Measurements from ENCODE around the gene SCN5A.

The SCN5A gene

DNA sequence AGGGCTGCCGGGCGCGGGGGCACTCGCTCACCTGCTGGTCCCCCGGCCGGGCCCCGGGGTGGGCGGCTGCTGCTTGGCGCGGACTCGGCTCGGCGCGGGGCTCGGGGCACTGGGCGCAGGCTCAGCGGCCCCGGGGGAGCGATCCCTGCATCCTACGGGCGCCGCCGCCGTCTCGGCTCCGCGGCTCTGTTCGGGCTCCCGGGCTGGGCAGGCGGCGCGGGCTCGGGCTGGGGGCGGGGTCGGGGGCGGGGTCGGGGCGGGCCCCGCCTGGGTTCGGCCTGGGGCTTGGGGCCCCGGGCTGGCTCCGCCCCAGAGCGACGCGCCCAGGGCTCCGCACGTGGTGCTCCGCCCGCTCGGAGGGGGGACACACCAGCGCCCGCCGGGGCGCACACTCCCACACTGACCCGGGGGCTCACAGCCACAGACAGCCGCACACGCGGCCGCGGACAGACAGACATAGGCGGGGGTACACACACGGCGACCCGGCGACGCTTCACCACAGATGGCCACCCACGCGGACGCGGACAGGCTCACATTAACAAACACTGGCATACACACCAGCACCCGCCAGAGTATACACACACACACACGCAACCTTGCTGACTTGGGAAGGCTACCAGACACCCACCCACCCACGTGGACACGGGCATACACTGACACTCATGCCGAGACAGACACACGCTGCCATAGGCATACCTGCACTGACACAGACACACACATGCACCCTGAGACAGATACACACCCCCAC lies at the start of gene SCN5A:
Gene SCN5A, minus strand, starts transcription at position 188 of the 748 bp plus-strand sequence. CDS start 16,380 bp downstream, outside the sequence.
- DNase-seq: peak; percentile 82

DNA sequence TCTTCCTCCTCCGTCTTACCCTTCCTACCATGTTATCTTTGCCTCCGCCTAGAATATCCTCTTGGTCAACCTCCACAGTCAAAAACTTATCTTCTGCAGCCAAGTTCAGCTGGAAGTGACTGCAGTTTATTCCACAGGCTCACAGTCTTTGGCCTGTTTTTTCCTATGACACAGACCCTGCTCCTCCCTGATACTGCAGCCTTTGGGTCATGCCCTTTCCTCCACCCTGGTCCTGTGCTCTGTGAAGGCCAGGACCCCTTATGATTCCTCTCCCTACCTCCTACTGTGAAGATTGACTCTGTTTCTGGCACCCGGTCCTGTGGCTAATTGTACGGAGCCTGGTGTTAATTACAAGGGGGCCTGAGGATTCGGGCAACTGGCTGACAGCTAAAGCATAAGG lies 49.3 kb upstream of the SCN5A start:
- DNase-seq: no peak

DNA sequence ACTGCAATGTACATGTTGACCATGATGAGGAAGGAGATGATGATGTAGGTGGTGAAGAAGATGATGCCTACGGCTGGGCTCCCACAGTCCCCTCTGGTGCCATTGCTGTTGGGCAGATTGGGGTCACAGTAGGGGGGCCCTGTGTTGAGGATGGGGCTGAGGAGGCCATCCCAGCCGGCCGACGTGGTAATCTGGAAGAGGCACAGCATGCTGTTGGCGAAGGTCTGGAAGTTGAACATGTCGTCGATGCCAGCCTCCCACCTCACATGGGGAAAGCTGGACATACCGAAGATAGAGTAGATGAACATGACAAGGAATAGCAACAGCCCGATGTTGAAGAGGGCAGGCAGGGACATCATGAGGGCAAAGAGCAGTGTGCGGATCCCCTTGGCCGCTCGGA lies 48.6 kb upstream of the SCN5A start:
- DNase-seq: no peak

DNA sequence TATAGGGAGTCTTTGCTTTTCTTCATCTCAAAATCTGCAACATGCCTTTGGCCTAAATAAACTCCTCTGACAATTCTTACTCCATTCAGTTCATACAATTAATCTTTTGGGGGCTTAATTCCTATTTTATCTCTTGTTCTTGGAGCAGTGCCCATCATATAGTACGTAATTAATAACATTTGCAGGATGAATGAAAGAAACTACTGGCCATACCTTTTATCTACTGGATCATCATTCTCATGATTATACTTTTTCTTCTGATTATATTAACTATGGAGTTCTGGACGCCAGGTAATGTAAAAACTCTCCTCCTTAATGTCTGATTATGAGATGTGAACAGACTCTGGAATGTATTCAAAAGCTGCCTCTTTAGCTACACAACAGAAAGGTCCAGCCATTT lies 46.5 kb upstream of the SCN5A start:
- no peak for DNase-seq

DNA sequence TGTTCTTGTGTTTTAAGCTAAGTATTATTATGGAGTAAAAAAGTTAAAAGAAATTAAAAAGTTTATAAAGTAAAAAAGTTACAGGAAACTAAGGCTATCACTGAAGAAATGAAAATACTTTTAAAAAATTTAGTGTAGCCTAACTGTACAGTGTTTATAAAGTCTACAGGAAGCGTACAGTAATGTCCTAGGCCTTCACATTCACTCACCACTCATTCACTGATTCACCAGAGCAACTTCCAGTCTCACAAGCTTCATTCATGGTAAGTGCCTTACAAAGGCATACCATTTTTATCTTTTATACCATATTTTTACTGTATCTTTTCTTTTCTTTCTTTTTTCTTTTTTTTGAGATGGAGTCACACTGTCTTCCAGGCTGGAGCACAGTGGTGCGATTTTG lies 40.7 kb upstream of the SCN5A start:
- DNase-seq: no peak

DNA sequence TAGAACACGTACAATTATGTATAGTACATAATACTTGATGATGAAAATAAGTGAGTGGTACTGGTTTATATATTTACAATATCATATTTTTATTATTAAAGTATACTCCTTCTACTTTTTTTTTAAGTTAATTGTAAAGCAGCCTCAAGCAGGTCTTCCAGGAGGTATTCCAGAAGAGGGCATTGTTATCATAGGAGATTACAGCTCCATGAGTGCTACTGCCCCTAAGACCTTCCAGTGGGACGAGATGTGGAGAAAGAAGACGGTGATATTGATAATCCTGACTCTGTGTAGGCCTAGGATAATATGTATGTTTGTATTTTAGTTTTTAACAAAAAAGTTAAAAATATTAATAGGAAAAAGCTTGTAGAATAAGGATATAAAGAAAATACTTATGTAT lies 40.3 kb upstream of the SCN5A start:
- no peak for DNase-seq

DNA sequence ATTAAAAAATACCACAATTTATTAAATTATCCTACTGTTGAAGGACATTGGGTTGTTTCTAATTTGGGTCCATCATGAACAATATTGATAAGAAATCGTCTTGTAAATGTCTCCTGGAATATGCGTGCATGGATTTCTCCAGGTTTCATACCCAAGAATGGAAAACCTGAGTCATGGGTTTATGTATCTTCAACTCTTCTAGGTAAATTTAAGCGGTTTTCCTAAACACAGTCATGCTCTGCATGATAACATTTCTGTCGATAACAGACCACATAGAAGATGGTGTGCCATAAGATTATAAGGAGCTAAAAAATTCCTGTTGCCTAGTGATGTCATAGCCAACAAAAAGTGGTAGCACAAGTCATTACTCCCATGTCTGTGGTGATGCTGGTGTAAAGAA lies 39.9 kb upstream of the SCN5A start:
- DNase-seq: no peak

DNA sequence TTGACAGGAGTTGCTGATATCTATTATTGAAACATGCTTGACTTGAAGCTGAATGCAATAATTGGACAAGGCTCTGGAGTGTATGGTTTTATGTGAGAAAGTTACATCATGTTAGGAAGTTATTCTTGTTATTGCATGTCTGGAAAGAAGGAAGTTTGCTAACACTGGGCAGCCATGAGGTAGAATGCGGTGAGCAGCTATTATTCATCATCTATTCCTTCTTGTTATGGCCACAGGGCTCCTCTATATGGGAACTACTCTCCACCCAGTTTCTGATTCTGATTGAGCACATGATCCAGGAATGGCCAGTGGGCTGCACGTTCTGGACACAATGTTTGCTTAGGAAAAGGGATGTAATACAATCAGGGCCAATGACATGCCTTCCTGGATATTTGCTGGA lies 37.8 kb upstream of the SCN5A start:
- no peak for DNase-seq

DNA sequence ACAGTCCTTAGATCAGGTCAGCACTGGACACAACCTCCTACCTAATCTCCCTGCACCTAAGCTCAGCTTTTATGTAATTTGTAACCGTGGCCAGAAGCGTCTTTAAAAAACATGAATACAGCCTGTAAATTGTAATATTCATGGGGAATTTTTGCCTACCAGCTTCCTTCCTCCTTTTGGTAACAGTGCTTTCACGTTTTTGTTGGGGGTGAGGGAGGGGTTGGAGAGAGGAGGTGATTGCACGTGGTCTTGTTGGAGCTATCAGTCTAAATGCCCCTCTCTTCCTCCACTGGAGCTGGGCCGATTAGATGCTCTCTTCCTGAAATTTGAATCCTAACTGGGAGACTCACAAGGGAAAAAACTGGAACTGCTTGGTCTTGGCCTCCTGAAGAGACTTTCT lies 35.1 kb upstream of the SCN5A start:
- DNase-seq: no peak

DNA sequence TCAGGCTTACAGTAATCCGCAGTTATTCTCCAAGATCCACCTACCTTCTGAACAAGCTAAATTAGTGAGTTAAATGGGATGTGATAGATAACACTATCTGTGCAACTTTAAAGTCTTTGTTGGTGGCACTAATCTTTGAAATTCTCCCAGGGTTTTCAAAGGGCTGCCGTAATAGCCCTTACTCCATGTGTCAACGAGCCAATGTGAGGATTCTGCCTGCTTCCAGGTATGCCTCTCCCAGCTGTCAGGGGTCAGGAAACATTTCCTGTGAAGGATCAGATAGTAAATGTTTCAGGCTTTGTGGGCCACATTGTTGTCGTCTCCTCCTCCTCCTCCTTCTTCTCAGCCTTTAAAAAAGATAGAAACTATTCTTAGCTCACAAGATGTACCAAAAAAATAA lies 20.2 kb upstream of the SCN5A start:
- no peak for DNase-seq

DNA sequence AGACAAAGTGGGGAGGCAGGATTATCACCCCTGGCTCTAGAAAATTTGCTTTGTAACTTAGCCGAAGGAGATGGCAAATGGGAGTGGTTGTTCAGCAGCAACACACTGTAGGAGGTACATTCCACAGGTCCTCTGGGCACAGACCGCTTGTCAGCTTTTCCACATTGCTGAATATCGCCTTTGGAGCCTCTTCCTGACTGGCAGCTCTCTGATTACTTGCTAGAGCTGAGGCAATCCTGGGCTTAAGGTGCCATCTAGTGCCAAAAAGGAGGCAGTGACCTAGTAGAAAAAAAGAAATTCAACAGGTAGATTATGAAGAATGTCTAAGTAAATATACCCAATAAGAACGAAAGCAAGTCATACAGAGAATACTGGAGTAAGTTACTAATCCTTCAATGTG lies 13.1 kb upstream of the SCN5A start:
- no peak for DNase-seq

DNA sequence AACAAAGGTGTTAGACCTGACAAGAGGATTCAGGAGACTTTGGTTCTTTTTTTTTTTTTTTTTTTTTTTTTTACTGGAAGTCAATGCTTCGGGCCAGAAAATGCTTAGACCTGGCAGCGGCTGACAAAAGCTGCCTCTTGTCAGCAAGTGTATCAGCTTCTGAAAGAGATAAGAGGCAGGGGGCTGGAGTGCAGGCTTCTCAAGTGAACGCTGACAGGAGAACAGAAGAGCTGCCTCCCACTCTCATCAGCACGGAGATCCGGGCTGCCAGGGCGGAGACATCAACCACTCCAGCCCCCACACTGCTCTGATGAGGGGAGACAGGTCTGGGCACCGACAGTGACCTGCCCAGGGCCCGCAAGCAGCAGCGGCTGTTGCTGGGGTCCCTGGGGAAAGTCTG lies 9.4 kb upstream of the SCN5A start:
- DNase-seq: no peak

DNA sequence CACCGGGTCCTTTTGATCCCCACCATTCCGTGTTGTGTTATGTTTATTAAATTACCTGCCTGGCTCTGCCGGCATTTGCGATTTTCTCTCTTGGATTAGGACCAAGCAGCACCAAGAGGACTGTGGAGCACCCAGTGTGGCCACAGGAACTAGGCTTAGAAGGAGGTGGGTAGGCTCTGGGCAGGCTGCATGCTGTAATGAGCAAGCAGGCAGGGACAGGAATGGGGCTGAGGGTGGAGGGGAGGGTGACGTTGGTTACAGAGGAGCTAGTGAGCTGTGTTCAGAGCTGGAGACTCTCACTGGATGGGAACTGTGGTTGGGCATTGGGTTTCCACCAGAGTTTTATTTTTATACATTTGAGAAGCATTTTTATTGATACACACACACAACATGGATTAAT lies 7.9 kb upstream of the SCN5A start:
- no peak for DNase-seq

DNA sequence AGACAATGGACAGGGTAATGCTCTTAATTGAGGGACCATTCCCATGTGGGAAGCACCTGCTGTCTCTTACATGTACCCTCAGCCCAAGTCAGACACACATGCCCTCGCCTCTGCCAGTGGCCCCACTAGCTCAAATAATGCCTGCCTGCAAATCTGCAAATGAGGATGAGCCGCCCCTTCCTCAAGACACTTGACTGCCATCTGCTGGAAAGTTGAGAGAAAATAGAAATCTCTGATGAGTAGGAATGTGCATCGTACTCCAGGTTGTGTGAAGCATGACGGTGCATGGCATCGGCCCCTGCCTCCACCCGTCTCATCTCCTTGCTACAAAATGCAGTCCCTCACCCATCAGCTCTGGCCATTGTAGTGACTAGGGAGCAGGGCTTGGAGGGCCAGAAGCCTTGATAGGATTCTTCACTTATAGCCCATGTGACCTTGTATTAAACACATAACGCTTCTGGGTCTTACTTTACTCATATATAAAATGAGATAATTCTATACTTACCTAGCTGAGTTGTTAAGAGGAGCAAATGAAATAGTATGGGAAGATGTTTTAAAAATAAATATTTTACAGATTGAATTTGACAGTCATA lies 6.3 kb upstream of the SCN5A start:
- DNase-seq: no peak

DNA sequence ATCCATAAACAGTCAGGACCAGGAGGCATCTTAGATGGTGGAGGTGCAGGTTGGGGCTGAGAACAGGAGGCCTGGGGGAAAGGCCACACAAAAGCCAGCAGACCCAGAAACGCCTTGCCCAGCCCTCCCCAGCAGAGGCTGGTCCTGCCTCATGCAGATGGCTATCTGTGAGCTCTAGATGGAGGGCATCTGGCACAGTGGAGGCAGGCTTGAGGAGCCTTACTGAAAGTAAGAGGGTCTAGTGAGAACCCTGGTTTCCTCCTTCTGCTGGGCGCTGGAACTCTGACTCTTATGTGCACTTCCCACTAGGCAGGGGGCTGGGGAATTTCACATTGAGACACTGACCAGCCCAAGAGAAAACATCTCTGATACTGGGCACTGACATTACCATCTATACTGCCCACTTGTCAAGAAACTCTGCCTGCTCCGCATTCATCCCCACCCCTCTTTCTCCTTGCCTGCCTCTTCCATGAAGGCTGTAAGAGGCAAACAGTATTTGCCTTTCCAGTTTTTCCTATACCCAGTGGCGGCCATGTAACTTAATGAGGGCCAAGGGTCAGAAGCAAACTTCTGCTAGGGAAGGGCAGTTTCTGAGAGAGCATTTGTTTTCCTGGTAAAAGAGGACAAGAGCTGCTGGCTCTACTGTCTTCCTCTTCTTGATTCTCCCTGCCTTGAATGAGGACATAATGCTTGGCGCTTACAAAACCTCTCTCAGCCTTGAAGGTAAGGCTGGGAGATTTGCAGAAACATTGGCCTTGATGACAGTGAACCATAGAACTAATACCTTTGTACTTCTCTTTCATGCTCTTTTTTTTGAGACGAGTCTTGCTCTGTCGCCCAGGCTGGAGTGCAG lies 4.4 kb upstream of the SCN5A start:
- DNase-seq: no peak

DNA sequence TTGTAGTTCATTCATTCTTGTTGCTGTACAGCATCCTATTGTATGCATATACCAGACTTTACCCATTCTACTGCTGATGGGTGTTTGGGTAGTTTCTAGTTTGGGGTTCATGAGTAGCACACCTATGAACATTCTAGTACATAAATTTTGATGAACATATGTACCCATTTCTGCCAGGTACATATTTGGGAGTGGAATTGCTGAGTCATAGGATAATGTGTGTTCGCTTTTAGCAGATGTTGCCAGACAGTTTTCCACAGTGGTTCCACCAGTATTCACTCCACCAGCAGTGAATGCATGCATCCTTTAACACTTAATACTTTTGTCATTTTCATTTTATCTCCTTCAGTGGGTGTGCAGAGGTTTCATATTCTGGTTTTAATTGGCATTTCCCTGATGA lies 3.4 kb upstream of the SCN5A start:
- DNase-seq: no peak

DNA sequence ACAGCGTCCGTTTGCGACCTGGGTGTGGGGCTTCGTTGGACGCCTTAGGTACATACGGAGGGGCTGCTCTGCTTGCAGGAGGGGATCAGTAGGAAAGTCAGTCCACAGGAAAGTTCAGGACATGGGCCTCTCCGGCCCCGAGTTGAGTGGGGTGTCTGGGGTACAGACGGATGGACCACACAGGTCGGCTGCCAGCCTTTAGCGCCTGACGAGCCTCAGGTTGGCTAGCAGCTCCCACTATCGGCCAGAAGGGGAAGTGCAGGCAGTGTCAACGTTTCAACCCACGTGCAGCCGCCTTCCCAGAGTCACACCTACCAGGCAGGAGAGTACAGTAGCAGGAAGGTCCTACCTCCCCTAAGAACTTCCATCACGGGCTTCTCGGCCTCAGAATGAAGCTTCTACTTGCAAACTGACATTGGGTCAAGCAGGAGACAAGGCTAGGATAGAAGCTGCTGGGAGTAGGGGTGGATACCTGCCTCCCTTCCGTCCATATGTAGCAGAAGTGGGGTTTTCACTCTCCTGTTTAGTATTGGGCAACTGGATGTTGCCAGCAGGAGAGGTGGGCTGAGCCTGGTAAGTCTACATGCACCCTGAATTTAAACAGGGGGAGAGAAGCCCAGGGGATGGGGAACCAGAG lies 1.8 kb upstream of the SCN5A start:
- DNase-seq: peak; percentile 88

DNA sequence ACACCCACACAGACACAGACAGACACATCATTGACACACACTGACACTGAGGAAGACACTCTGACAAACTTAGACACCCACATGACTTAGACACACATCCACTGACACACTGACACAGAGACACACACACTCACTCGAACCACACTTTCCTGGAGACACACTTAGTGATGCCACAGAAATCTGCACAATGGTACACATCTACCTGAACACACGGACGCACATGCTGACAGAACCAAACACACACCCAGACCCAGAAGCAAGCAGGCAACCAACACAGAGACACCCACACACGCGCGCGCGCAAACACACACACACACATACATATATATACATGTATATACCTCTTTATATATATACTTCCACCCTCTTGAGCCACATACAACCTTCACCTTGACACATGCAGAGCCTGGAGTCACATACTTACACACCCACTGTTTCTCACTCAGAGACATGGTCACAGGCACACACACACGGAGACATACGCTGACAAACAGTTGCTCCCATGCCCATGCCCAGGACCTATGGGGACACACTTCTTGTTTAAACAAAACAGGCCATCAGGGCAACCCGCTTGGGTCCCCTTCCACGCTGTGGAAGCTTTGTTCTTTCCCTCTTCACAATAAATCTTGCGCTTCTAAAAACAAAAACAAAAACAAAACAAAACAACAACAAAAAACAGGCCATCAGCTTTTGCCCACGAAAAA lies 913 bp upstream of the SCN5A start:
- no peak for DNase-seq

DNA sequence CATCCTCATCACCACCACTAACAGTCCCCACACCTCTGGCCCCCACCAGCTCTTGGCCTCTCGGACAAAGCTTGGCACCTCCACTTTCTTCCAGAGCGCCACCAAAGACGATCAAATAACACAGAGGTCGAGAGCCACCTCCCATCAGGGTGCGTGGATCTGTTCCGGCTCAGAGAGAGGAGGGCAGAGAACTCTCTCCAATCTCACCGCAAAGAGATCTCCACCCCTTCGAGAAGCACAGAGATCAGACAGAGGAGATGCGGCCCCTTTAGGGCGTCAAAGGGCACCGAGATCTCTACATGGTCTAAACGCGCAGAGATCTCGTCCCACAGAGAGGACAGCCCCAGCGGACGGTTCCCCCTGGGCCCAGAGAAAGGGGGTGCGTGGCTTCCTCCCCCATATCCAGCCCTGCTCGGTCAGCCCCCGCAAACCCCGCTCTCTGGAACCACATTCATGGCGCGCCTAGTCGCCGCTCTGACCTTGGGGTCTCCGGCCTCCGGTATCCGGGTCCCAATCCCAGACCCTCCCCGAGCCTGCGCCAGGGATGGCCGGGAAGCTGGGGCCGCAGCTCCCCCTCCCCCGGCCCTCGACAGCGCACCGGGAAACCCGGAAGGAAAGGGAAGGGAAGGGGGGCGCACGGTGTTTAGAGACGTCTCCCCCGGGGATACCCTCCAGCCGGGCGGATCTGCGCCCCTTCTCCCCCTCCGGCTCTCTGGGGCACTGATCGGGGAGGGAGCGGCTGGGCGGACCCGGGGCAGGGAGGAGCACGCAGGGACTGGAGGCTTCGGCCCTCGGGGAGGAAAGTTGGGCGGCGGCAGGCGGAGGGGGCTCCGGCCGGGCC lies 608 bp downstream of the SCN5A start:
- no peak for DNase-seq

DNA sequence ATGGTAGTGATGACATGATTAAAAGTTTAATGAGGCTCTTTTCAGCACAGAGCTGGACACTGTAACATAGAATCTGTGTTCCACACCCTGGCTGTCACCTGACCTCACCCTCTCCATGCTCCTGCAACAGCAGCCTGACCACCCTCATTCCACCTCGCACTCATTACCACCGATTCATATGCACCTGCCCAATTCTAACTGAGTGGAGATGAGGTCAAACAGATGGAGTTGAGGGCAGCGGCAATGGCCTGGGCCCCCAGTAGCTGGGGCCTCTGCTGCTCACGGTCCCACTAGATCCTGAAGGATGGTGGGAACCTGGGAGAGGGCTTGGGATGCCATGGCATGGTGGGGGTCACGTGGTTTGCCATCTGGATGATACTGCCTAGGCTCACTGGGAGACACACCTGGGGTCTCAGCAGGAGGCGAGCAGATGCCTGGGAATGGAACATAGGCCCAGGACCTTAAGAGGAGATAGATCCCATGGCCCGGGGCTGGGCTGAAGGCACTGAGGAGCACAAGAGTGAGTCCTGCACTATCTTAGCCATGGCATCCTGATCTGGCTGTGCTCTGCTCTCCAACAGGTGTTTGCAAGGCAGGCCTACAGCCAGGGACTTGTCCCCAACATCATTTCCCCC lies 1.3 kb downstream of the SCN5A start:
- DNase-seq: no peak

DNA sequence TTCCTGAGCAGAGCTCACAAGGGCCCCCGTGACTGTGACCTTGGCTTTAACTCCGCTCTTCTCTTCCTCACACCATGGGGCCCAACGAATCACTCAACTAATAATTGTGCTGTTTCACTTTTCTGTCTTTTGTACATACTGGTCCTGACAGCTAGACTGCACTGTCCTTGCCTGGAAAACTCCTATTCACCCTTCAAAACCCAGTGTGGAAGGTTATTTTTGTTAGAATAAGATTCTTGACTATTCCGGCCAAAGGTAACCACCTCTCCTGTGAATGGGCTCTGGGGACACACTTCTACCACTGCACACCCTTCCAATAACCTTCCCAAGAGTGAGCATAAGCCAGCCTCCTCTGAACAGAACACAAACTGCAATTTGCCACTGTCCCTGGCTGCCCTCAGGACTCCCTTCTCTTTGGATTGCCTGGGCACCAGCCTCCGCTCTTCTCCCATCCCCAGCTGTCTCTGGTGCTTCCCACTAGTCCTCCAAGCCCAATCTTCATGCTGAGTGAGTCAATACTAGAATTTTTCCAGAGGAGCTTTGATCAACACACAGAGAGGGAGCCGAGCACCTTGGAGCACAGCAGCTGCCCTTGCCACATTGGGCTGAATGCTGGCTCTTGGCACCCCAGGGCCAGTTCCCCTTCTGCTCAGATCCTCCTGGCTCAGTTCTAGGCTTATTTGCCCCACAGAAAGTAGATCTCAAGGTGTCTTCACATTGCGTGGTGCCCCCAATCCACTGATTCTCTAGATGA lies 2.1 kb downstream of the SCN5A start:
- DNase-seq: no peak

All from activated effector memory CD4-positive, alpha-beta T cell treated with anti-CD3 and anti-CD28 coated beads, Interleukin-2, amount 50 U/mL, for 16 hours (primary cell).